H9 (cell line): ENCODE measurements around the gene ITCH. TPM values are rescaled to one million over a fixed set of nuclear protein-coding genes. Genes with fewer than 3 reads are reported as not detected.
"Not testable (repeated sequence)": the region's sequence is repeated elsewhere in the genome, so short reads cannot be mapped to it uniquely, and the experiment has no call there.

ENCODE experiments used
- DNase-seq: peaks from one replicate; pipeline ENCODE4 v3.0.0-alpha.2; 2017
- H2AFZ ChIP-seq: one replicate; pipeline ENCODE4 v1.6.1; 2013; ENCODE audit warnings: mild to moderate bottlenecking, low read length, control low read depth, moderate library complexity
- H2AK5ac ChIP-seq: 2 replicates; pipeline ENCODE4 v1.6.1; 2013; ENCODE audit warnings: low read length, control low read depth, mixed read lengths; ENCODE audit not compliant: insufficient read length
- H2BK120ac ChIP-seq: one replicate; pipeline ENCODE4 v1.6.1; 2013; ENCODE audit warnings: low read depth, mild to moderate bottlenecking, low read length, control low read depth, inconsistent platforms; ENCODE audit not compliant: poor library complexity, severe bottlenecking
- H2BK12ac ChIP-seq: 2 replicates; pipeline ENCODE4 v1.6.1; 2013; ENCODE audit warnings: low read length, control low read depth, mixed read lengths, low read depth; ENCODE audit not compliant: insufficient read length
- H2BK15ac ChIP-seq: 2 replicates; pipeline ENCODE4 v1.6.1; 2013; ENCODE audit warnings: low read depth, low read length, control low read depth
- H2BK20ac ChIP-seq: one replicate; pipeline ENCODE4 v1.6.1; 2013; ENCODE audit warnings: low read depth, mild to moderate bottlenecking, low read length, control low read depth, inconsistent platforms; ENCODE audit not compliant: poor library complexity, severe bottlenecking
- H2BK5ac ChIP-seq: 2 replicates; pipeline ENCODE4 v1.6.1; 2013; ENCODE audit warnings: low read length, control low read depth, mixed read lengths; ENCODE audit not compliant: insufficient read length
- H3K14ac ChIP-seq: 2 replicates; pipeline ENCODE4 v1.6.1; 2013; ENCODE audit warnings: low read length, control low read depth; ENCODE audit not compliant: insufficient read depth
- H3K18ac ChIP-seq: 2 replicates; pipeline ENCODE4 v1.6.1; 2013; ENCODE audit warnings: low read depth, mild to moderate bottlenecking, mixed read lengths, low read length, control low read depth; ENCODE audit not compliant: insufficient read length
- H3K23ac ChIP-seq: 2 replicates; pipeline ENCODE4 v1.6.1; 2013; ENCODE audit warnings: low read length, control low read depth, mixed read lengths, low read depth; ENCODE audit not compliant: insufficient read length
- H3K23me2 ChIP-seq: 2 replicates; pipeline ENCODE4 v1.6.1; 2013; ENCODE audit warnings: low read depth, mild to moderate bottlenecking, mixed read lengths, low read length, control low read depth; ENCODE audit not compliant: insufficient read length, poor library complexity, severe bottlenecking
- H3K27ac ChIP-seq: 2 replicates; pipeline ENCODE4 v1.5.1; 2013; ENCODE audit warnings: low read length, control low read depth, mixed read lengths, low read depth; ENCODE audit not compliant: insufficient read length
- H3K27me3 ChIP-seq: 2 replicates; pipeline ENCODE4 v1.6.1; 2013; ENCODE audit warnings: low read length, control low read depth, inconsistent platforms; ENCODE audit not compliant: insufficient read depth
- H3K4ac ChIP-seq: 2 replicates; pipeline ENCODE4 v1.6.1; 2013; ENCODE audit warnings: low read depth, mild to moderate bottlenecking, control low read depth, inconsistent platforms, low read length, moderate library complexity
- H3K4me1 ChIP-seq: 2 replicates; pipeline ENCODE4 v1.6.1; 2013; ENCODE audit warnings: low read length, control low read depth, inconsistent platforms; ENCODE audit not compliant: insufficient read depth
- H3K4me2 ChIP-seq: 2 replicates; pipeline ENCODE4 v1.6.1; 2013; ENCODE audit warnings: low read length, control low read depth, mixed read lengths; ENCODE audit not compliant: insufficient read length, insufficient read depth
- H3K56ac ChIP-seq: 2 replicates; pipeline ENCODE4 v1.6.1; 2013; ENCODE audit warnings: low read depth, mild to moderate bottlenecking, mixed read lengths, low read length, control low read depth; ENCODE audit not compliant: insufficient read length
- H3K79me1 ChIP-seq: 2 replicates; pipeline ENCODE4 v1.6.1; 2013; ENCODE audit warnings: low read depth, mild to moderate bottlenecking, moderate library complexity, low read length, control low read depth, inconsistent platforms; ENCODE audit not compliant: insufficient read depth, poor library complexity, severe bottlenecking
- H3K79me2 ChIP-seq: 2 replicates; pipeline ENCODE4 v1.6.1; 2013; ENCODE audit warnings: low read length, control low read depth, inconsistent platforms; ENCODE audit not compliant: insufficient read depth
- H3K9ac ChIP-seq: 2 replicates; pipeline ENCODE4 v1.6.1; 2013; ENCODE audit warnings: low read length, control low read depth, mixed read lengths; ENCODE audit not compliant: insufficient read length; ENCODE audit errors: extremely low read depth
- H3K9me3 ChIP-seq: one replicate; pipeline ENCODE4 v1.6.1; 2013; ENCODE audit warnings: low read depth, low read length, inconsistent platforms; ENCODE audit not compliant: control insufficient read depth
- H3T11ph ChIP-seq: one replicate; pipeline ENCODE4 v1.6.1; 2013; ENCODE audit warnings: mild to moderate bottlenecking, low read length, control low read depth, inconsistent platforms
- H4K20me1 ChIP-seq: one replicate; pipeline ENCODE4 v1.6.1; 2013; ENCODE audit not compliant: control insufficient read depth, insufficient read length, insufficient read depth
- H4K5ac ChIP-seq: 2 replicates; pipeline ENCODE4 v1.6.1; 2013; ENCODE audit warnings: low read depth, mild to moderate bottlenecking, mixed read lengths, low read length, control low read depth; ENCODE audit not compliant: insufficient read length
- H4K8ac ChIP-seq: replicated peaks from 2 replicates; pipeline ENCODE4 v1.6.1; 2013; ENCODE audit warnings: low read length, control low read depth, mixed read lengths, low read depth; ENCODE audit not compliant: insufficient read length
- H4K91ac ChIP-seq: 2 replicates; pipeline ENCODE4 v1.6.1; 2013; ENCODE audit warnings: low read depth, mild to moderate bottlenecking, moderate library complexity, mixed read lengths, low read length, control low read depth; ENCODE audit not compliant: insufficient read length
- H3K27ac Mint-ChIP-seq, 3 experiments: 2 replicates in 2 of 3; 3 replicates in 1 of 3; pipeline ENCODE4 v1.8.0; 2020 to 2021; ENCODE audit warnings: mixed read lengths in 3 of 3, mild to moderate bottlenecking in 1 of 3, moderate library complexity in 1 of 3
- H3K27me3 Mint-ChIP-seq: 2 replicates; pipeline ENCODE4 v1.8.0; 2021; ENCODE audit warnings: low read depth, mild to moderate bottlenecking, moderate library complexity, mixed read lengths
- H3K36me3 Mint-ChIP-seq, 3 experiments: 2 replicates in 2 of 3; 3 replicates in 1 of 3; pipeline ENCODE4 v1.8.0; 2020 to 2021; ENCODE audit warnings: low read depth in 3 of 3, mixed read lengths in 3 of 3; ENCODE audit not compliant: insufficient read depth in 1 of 3
- H3K4me1 Mint-ChIP-seq, 2 experiments: 2 replicates each; pipeline ENCODE4 v1.8.0; 2020; ENCODE audit warnings: mixed read lengths in 2 of 2
- H3K4me3 Mint-ChIP-seq, 2 experiments: 2 replicates in 1 of 2; 3 replicates in 1 of 2; pipeline ENCODE4 v1.8.0; 2020 to 2021; ENCODE audit warnings: mild to moderate bottlenecking in 2 of 2, mixed read lengths in 2 of 2, moderate library complexity in 1 of 2
- H3K9me3 Mint-ChIP-seq, 2 experiments: 2 replicates in 1 of 2; 3 replicates in 1 of 2; pipeline ENCODE4 v1.8.0; 2020; ENCODE audit warnings: mild to moderate bottlenecking in 2 of 2, mixed read lengths in 2 of 2, moderate library complexity in 1 of 2
- CTCF ChIP-seq: fragments of 200-600 bp; sonication (generic); conservative IDR thresholded peaks from 3 replicates; pipeline ENCODE4 v1.8.0; 2021; ENCODE audit warnings: antibody characterized with exemption, mild to moderate bottlenecking
- WGBS: extraction: QIAGEN DNeasy Blood & Tissue Kit; methylation state at CpG from one replicate; pipeline ENCODE4 v1.1.7; 2013; ENCODE audit warnings: missing lambda C conversion rate, low lambda C conversion rate, mixed read lengths; ENCODE audit not compliant: insufficient read length; ENCODE audit errors: extremely low coverage; 5-methylcytosine and 5-hydroxymethylcytosine counted together
- total RNA-seq: library from RNA; stranded (reverse); gene quantifications from 2 replicates; pipeline ENCODE4 v1.2.1, GENCODE V29; 2021

ITCH gene
- total RNA-seq, 1 experiment from 2014 or later: 55.9 TPM

- Histone ChIP-seq H3K79me2 (no peaks in the 10 kb centered on the region), H3K23ac (no peak overlapping the region), H4K20me1 (no peaks in the 10 kb centered on the region), H2BK20ac (no peak overlapping the region), H3K27me3 (no peaks in the 10 kb centered on the region), H3K9me3 (no peaks in the 10 kb centered on the region), H4K5ac (no peak overlapping the region), H3K27ac (no peak overlapping the region), H4K91ac (no peak overlapping the region), H3T11ph (no peak overlapping the region), H2AFZ (no peak overlapping the region), H3K23me2 (no peaks in the 10 kb centered on the region), H2AK5ac (no peak overlapping the region), H3K4me2 (no peak overlapping the region), H2BK15ac (no peak overlapping the region), H3K18ac (no peak overlapping the region), H4K8ac (no peak overlapping the region), H3K4ac (no peak overlapping the region), H3K4me1 (no peaks in the 10 kb centered on the region), H3K79me1 (no peaks in the 10 kb centered on the region), H3K56ac (no peak overlapping the region), H2BK5ac (no peak overlapping the region), H3K14ac (no peak overlapping the region), H2BK120ac (no peak overlapping the region), H3K9ac (no peak overlapping the region), H2BK12ac (no peak overlapping the region)
- no peaks in the 10 kb centered on the region for H3K36me3 Mint-ChIP-seq
- H3K4me1 Mint-ChIP-seq: peaks cover 18 to 25% of the 10 kb centered on the region in 2 experiments
- no CpG with 5 or more reads among the region's 6 CpGs for WGBS
- H3K27ac Mint-ChIP-seq: peak overlapping the region in 1 of 3 experiments; percentile 15; a peak in 2 of 7 replicates
- H3K9me3 Mint-ChIP-seq: no peaks in the 10 kb centered on the region
- no peak overlapping the region for H3K4me3 Mint-ChIP-seq
- no peaks in the 10 kb centered on the region; the same call in 1 of the 2 replicates for H3K27me3 Mint-ChIP-seq
- no peak for TF ChIP-seq CTCF
- DNase-seq: no peak
These were observed 17.7 kb upstream of the ITCH start for GRCh38 chr20:34345402-34345736.

- H3K4me1 ChIP-seq, H2BK5ac ChIP-seq, H3K9ac ChIP-seq, H4K20me1 ChIP-seq, H4K8ac ChIP-seq, H3K27ac ChIP-seq, H3K23ac ChIP-seq, H2BK20ac ChIP-seq, H2BK120ac ChIP-seq, H3K23me2 ChIP-seq, H3K79me2 ChIP-seq, H2BK12ac ChIP-seq, H3K27me3 ChIP-seq, H3K27me3 Mint-ChIP-seq, H3K79me1 ChIP-seq, H2AK5ac ChIP-seq, H2BK15ac ChIP-seq, H3K56ac ChIP-seq, H3K18ac ChIP-seq, H3K4ac ChIP-seq, H3K36me3 Mint-ChIP-seq, H2AFZ ChIP-seq, H3T11ph ChIP-seq, H4K91ac ChIP-seq, H3K9me3 Mint-ChIP-seq, H4K5ac ChIP-seq, DNase-seq, H3K9me3 ChIP-seq, H3K4me2 ChIP-seq, H3K14ac ChIP-seq: not testable (repeated sequence)
- peaks cover 15 to 22% of the 10 kb centered on the region in 2 experiments for H3K4me1 Mint-ChIP-seq
- WGBS: no CpG with 5 or more reads among the region's 10 CpGs
- H3K4me3 Mint-ChIP-seq: peak overlapping the region in 1 of 2 experiments; percentile 35; a peak in 1 of 5 replicates
- peak overlapping the region in 1 of 3 experiments; percentile 74; a peak in 2 of 7 replicates for H3K27ac Mint-ChIP-seq
These were observed 17.1 kb upstream of the ITCH start for GRCh38 chr20:34345839-34346532.
